IMR-90 (cell line): ENCODE results near the gene GALNT8. TPM values are rescaled to one million over a fixed set of nuclear protein-coding genes. Genes with fewer than 3 reads are reported as not detected.

ENCODE experiments used
- ATAC-seq: fragments of 200-7000 bp; cut with Tn5 transposase; 2 replicates; pipeline ENCODE4 v1.9.1; 2020; ENCODE audit warnings: low read depth, mild to moderate bottlenecking, moderate library complexity
- BruUV-seq: library from RNA; stranded (reverse); fragments of 400-500 nt; replicated peaks from 2 replicates; lab custom pipeline; 2021; lab: Mats Ljungman, UMichigan
- CTCF ChIA-PET: fragments of 300-600 bp; formaldehyde crosslinking; extraction: SDS; loops from one replicate; lab custom pipeline; 2021; ENCODE audit warnings: antibody characterized with exemption; lab: Yijun Ruan, JAX
- POLR2A ChIA-PET: fragments of 300-600 bp; sonication (Branson Sonifier 250); formaldehyde crosslinking; loops from one replicate; lab custom pipeline; 2022; ENCODE audit warnings: antibody characterized with exemption; ENCODE audit not compliant: unreplicated experiment; lab: Charles Lee
- DNase-seq: peaks from one replicate; pipeline ENCODE4 v3.0.0; 2013
- H2AFZ ChIP-seq: replicated peaks from 2 replicates; pipeline ENCODE3; 2013; ENCODE audit warnings: low read length, mild to moderate bottlenecking; ENCODE audit not compliant: poor library complexity
- H2AK5ac ChIP-seq: 2 replicates; pipeline ENCODE4 v1.6.1; 2013; ENCODE audit warnings: low read depth, low read length, inconsistent platforms
- H2AK9ac ChIP-seq: replicated peaks from 2 replicates; pipeline ENCODE3; 2013; ENCODE audit warnings: mild to moderate bottlenecking, low read depth, low read length, moderate library complexity; ENCODE audit not compliant: poor library complexity
- H2BK120ac ChIP-seq: 2 replicates; pipeline ENCODE4 v1.6.1; 2013; ENCODE audit warnings: low read depth, low read length, inconsistent platforms
- H2BK15ac ChIP-seq: 3 replicates; pipeline ENCODE4 v1.6.1; 2013; ENCODE audit warnings: low read depth, low read length, inconsistent platforms
- H2BK20ac ChIP-seq: 2 replicates; pipeline ENCODE4 v1.6.1; 2013; ENCODE audit warnings: low read depth, mild to moderate bottlenecking, inconsistent platforms, low read length, moderate library complexity
- H2BK5ac ChIP-seq: 2 replicates; pipeline ENCODE4 v1.6.1; 2013; ENCODE audit warnings: mild to moderate bottlenecking, low read depth, low read length, inconsistent platforms; ENCODE audit not compliant: poor library complexity, severe bottlenecking
- H3K14ac ChIP-seq: replicated peaks from 2 replicates; pipeline ENCODE4 v1.6.1; 2013; ENCODE audit warnings: low read depth, low read length, inconsistent platforms
- H3K18ac ChIP-seq: 2 replicates; pipeline ENCODE4 v1.6.1; 2013; ENCODE audit warnings: low read depth, low read length, control low read depth
- H3K23ac ChIP-seq: 2 replicates; pipeline ENCODE4 v1.6.1; 2013; ENCODE audit warnings: low read depth, low read length, inconsistent platforms
- H3K27ac ChIP-seq: 2 replicates; pipeline ENCODE4 v1.5.1; 2013; ENCODE audit warnings: mild to moderate bottlenecking, control low read depth, low read length; ENCODE audit not compliant: insufficient read depth
- H3K27me3 ChIP-seq: 2 replicates; pipeline ENCODE4 v1.6.1; 2013; ENCODE audit warnings: low read length; ENCODE audit not compliant: control insufficient read depth, insufficient read depth
- H3K36me3 ChIP-seq: 2 replicates; pipeline ENCODE4 v1.6.1; 2013; ENCODE audit warnings: low read length, mixed read lengths; ENCODE audit not compliant: control insufficient read depth, insufficient read depth
- H3K4ac ChIP-seq: 2 replicates; pipeline ENCODE4 v1.6.1; 2013; ENCODE audit warnings: low read depth, low read length, inconsistent platforms
- H3K4me1 ChIP-seq: 2 replicates; pipeline ENCODE4 v1.6.1; 2013; ENCODE audit warnings: low read length, mixed read lengths; ENCODE audit not compliant: control insufficient read depth, insufficient read depth
- H3K4me2 ChIP-seq: 2 replicates; pipeline ENCODE4 v1.6.1; 2013; ENCODE audit warnings: low read depth, mild to moderate bottlenecking, control low read depth, low read length, moderate library complexity
- H3K4me3 ChIP-seq: 2 replicates; pipeline ENCODE4 v1.5.1; 2013; ENCODE audit warnings: low read depth, mild to moderate bottlenecking, control low read depth, low read length, moderate library complexity; ENCODE audit not compliant: insufficient read depth
- H3K56ac ChIP-seq: 2 replicates; pipeline ENCODE4 v1.6.1; 2013; ENCODE audit warnings: low read length, inconsistent platforms; ENCODE audit not compliant: insufficient read depth; ENCODE audit errors: extremely low read depth
- H3K79me1 ChIP-seq, 2 experiments: 2 replicates each; pipeline ENCODE4 v1.6.1; 2013; ENCODE audit warnings: low read length in 2 of 2, inconsistent platforms in 1 of 2, low read depth in 1 of 2
- H3K9ac ChIP-seq: 2 replicates; pipeline ENCODE4 v1.6.1; 2013; ENCODE audit warnings: low read depth, low read length, control low read depth
- H3K9me1 ChIP-seq: 2 replicates; pipeline ENCODE4 v1.6.1; 2013; ENCODE audit warnings: low read length, inconsistent platforms; ENCODE audit not compliant: insufficient read depth
- H3K9me3 ChIP-seq: 2 replicates; pipeline ENCODE4 v1.6.1; 2013; ENCODE audit warnings: low read length; ENCODE audit not compliant: control insufficient read depth, insufficient read depth
- H4K20me1 ChIP-seq: 2 replicates; pipeline ENCODE4 v1.6.1; 2013; ENCODE audit warnings: low read length, inconsistent platforms; ENCODE audit not compliant: insufficient read depth
- H4K5ac ChIP-seq: 2 replicates; pipeline ENCODE4 v1.6.1; 2013; ENCODE audit warnings: mild to moderate bottlenecking, low read depth, low read length, control low read depth
- H4K8ac ChIP-seq, 2 experiments: 2 replicates each; pipeline ENCODE4 v1.6.1; 2013; ENCODE audit warnings: low read depth in 2 of 2, low read length in 2 of 2, control low read depth in 1 of 2, inconsistent platforms in 1 of 2
- H4K91ac ChIP-seq: 2 replicates; pipeline ENCODE4 v1.6.1; 2013; ENCODE audit warnings: low read depth, low read length, inconsistent platforms; ENCODE audit not compliant: insufficient read depth
- FOS ChIP-seq: fragments of 150-350 bp; IDR thresholded peaks from 2 replicates; pipeline ENCODE4 v1.6.1; 2016; ENCODE audit warnings: low read depth, low read length
- NFE2L2 ChIP-seq: fragments of 150-350 bp; IDR thresholded peaks from 2 replicates; pipeline ENCODE4 v1.6.1; 2016; ENCODE audit warnings: low read depth, mild to moderate bottlenecking, low read length
- SMC3 ChIP-seq: fragments of 150-350 bp; IDR thresholded peaks from 2 replicates; pipeline ENCODE4 v1.6.1; 2016; ENCODE audit warnings: low read depth, mild to moderate bottlenecking, antibody characterized with exemption, low read length, moderate library complexity
- WGBS, 2 experiments: methylation state at CpG; one replicate each; pipeline versions ENCODE4 v1.1.5 to v1.1.7; 2013; ENCODE audit warnings: missing lambda C conversion rate in 2 of 2; ENCODE audit not compliant: insufficient read length in 1 of 2; ENCODE audit errors: extremely low coverage in 2 of 2; 5-methylcytosine and 5-hydroxymethylcytosine counted together
- dilution Hi-C: fragments of 300-500 bp; cut with HindIII; formaldehyde crosslinking; loops from one replicate; pipeline ENCODE4 v1.14.3; 2018; ENCODE audit warnings: low sequenced_read_pairs; ENCODE audit not compliant: unreplicated experiment
- in situ Hi-C: fragments of 300-500 bp; cut with MboI; formaldehyde crosslinking; loops from 3 replicates; pipeline ENCODE4 v1.14.3; 2019; ENCODE audit warnings: low sequenced_read_pairs, inconsistent platforms, mixed read lengths
- intact Hi-C: fragments of 100-400 bp; cut with micrococcal nuclease; formaldehyde crosslinking; loops from 2 replicates; pipeline ENCODE4 v1.10.0; 2022
- polyA plus RNA-seq, 3 experiments: library from polyadenylated mRNA; depleted of rRNA; stranded (reverse); fragments of >200 nt; gene quantifications; 2 replicates each; pipeline ENCODE4 v1.2.3, GENCODE V29; 2012; ENCODE audit warnings: low replicate concordance in 1 of 3
- total RNA-seq: library from RNA; depleted of rRNA; stranded (reverse); fragments of >200 nt; gene quantifications from 2 replicates; pipeline ENCODE4 v1.2.3, GENCODE V29; 2012
- TF ChIP-seq, protein P1 (sequence below): conservative IDR thresholded peaks from 2 replicates; pipeline ENCODE4 v1.5.1; 2012; ENCODE audit warnings: mild to moderate bottlenecking, low read depth, low read length, improper control_type of control experiment

GALNT8 gene
- total and polyA plus RNA-seq, 2 of the 4 experiments (the other 2 are of a cell fraction) = not detected

- H2BK20ac ChIP-seq = no peak overlapping the region
- H3K36me3 ChIP-seq = no peaks in the 10 kb centered on the region
- TF ChIP-seq NFE2L2 (no peak), SMC3 (no peak), FOS (no peak)
- TF ChIP-seq, protein P1, sequence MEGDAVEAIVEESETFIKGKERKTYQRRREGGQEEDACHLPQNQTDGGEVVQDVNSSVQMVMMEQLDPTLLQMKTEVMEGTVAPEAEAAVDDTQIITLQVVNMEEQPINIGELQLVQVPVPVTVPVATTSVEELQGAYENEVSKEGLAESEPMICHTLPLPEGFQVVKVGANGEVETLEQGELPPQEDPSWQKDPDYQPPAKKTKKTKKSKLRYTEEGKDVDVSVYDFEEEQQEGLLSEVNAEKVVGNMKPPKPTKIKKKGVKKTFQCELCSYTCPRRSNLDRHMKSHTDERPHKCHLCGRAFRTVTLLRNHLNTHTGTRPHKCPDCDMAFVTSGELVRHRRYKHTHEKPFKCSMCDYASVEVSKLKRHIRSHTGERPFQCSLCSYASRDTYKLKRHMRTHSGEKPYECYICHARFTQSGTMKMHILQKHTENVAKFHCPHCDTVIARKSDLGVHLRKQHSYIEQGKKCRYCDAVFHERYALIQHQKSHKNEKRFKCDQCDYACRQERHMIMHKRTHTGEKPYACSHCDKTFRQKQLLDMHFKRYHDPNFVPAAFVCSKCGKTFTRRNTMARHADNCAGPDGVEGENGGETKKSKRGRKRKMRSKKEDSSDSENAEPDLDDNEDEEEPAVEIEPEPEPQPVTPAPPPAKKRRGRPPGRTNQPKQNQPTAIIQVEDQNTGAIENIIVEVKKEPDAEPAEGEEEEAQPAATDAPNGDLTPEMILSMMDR = no peak
- H3K27ac ChIP-seq = no peak overlapping the region
- H4K8ac ChIP-seq = no peak overlapping the region
- H3K14ac ChIP-seq = no peak overlapping the region
- H4K20me1 ChIP-seq = no peaks in the 10 kb centered on the region
- no peaks in the 10 kb centered on the region for H3K4me1 ChIP-seq
- no TSS peak for BruUV-seq
- H3K4me3 ChIP-seq = no peak overlapping the region
- H3K4me2 ChIP-seq = no peak overlapping the region
- H4K5ac ChIP-seq = no peak overlapping the region
- no peak for DNase-seq
- no peak overlapping the region for H2BK120ac ChIP-seq
- no peak overlapping the region for H4K91ac ChIP-seq
- no peak overlapping the region for H3K23ac ChIP-seq
- dilution Hi-C loops (no loop called here), in situ Hi-C loops (no loop called here), intact Hi-C loops (no loop called here)
- POLR2A ChIA-PET = no interaction called here
- 0% methylated on average over 1 of the region's 35 CpGs; no CpG with 5 or more reads in 1 of the 2 experiments for WGBS, 2 experiments
- no peak overlapping the region for H2BK5ac ChIP-seq
- no peak overlapping the region for H2AK5ac ChIP-seq
- H3K79me1 ChIP-seq = no peaks in the 10 kb centered on the region
- no peak for ATAC-seq
- H3K9me1 ChIP-seq = no peaks in the 10 kb centered on the region
- no peak overlapping the region for H3K9ac ChIP-seq
- H2AFZ ChIP-seq = no peak overlapping the region
- CTCF ChIA-PET = no interaction called here
- no peak overlapping the region for H2AK9ac ChIP-seq
- no peak overlapping the region for H3K56ac ChIP-seq
- H3K27me3 ChIP-seq = peaks cover 24% of the 10 kb centered on the region
- no peak overlapping the region for H3K18ac ChIP-seq
- H3K9me3 ChIP-seq = no peaks in the 10 kb centered on the region
- H3K4ac ChIP-seq = no peak overlapping the region
- no peak overlapping the region for H2BK15ac ChIP-seq
These were observed 88.8 kb downstream of the GALNT8 start for GRCh38 chr12:4809013-4809448.
